ENCODE measurements around the gene DNMBP.
"Not testable (repeated sequence)": the region's sequence is repeated elsewhere in the genome, so short reads cannot be mapped to it uniquely, and the experiment has no call there.

The DNMBP gene

DNA sequence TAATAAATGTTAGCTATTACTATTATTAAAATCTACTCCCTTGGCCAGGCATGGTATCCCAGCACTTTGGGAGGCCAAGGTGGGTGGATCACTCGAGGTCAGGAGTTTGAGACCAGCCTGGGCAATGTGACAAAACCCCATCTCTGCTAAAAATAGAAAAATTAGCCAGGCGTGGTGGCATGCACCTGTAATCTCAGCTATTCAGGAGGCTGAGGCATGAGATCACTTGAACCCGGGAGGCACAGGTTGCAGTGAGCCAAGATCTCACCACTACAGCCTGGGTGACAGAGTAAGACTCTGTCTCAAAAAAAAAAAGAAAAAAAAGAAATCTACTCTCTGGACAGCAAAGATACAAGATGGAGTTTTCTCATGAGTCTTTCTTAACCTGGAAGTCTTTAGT is 56.2 kb downstream of the DNMBP start:
- not testable (repeated sequence) for DNase-seq

DNA sequence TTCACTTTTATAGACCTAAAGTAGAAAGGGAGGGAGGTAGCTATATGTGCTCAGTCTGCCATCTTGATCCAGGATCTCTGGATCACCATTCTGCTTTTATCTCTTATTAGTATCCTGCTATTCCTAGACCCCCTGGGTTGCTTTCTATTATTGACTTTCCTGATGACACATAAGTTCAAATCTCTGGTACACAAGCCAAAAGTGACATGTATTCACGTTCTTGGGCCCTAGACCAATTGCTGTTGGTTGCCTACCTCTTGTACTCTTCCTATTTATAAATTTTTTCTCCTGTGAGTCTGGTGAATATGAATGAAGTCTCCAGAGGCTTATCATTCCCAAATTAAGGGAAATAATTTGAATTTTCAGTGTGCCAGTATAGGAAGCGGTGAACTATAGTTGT is 56.9 kb downstream of the DNMBP start:
- no peak for DNase-seq

DNA sequence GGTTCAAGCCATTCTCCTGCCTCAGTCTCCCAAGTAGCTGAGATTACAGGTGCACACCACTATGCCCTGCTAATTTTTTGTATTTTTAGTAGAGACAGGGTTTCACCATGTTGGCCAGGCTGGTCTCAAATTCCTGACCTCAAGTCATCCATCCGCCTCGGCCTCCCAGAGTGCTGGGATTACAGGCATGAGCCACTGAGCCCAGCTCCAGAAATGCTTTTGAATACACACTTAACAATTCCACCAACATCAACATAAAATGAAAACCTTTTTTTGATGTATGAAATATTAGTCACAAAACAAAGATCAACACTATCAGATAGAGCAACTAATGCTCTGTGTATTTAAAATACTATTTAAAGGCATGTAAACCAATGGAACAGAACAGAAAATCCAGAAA is 63.7 kb downstream of the DNMBP start:
- DNase-seq: not testable (repeated sequence)

DNA sequence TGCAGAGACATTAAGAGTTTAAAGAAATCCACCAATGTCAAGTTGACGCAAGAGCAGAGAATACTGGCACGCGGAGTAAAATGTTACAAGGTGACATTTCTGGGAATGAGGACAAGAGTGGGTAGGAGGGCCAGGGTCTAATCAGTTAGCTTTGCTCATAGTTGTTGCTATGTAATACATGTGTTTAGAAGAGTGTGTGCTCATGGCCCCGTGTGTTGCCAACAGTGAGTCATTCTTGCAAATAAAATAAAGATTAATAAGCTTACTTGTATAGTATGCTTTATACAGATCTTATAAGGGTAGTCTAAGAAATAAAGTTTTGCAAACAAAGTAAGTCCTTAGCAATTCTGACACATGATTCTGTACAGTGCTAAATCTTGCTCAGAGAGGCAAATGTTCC is 64.5 kb downstream of the DNMBP start:
- peak; percentile 72 for DNase-seq

DNA sequence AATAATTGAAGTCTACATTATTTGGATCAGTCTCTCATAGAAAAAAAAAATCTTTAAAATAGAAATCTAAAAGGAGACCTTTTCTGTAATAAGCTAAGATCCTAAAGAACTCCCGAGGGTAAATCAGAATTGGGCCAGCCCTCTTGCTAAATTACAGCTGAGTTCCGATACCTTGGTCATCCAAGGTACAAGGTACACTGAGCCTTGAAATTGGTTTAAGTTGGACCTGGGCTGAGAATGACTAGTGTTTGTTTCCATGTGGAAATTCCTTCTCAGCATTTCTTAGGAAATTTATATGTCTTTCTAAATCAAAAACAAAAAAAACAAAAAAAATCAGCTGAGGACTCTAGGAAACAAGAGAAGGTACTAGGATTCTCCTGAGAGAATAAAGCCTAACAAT is 64.9 kb downstream of the DNMBP start:
- no peak for DNase-seq

DNA sequence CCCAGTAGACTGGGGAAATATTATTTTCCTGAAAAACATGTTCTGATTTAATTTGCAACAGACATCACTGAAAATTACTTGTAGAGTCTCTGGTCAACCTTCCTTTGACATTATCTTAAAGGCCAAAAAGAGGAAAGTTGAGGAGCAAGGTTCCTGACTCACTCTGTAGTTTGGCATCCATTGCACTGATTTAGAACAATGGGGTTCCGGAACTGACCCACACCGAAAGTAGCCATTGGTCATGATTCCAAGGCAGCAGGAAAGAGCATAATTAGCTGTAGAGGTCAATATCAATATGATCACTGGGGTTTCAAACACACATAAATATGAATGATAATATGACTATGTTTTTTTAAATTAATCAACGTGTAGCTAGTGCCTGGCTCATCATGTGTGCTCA is 65.8 kb downstream of the DNMBP start:
- no peak for DNase-seq

DNA sequence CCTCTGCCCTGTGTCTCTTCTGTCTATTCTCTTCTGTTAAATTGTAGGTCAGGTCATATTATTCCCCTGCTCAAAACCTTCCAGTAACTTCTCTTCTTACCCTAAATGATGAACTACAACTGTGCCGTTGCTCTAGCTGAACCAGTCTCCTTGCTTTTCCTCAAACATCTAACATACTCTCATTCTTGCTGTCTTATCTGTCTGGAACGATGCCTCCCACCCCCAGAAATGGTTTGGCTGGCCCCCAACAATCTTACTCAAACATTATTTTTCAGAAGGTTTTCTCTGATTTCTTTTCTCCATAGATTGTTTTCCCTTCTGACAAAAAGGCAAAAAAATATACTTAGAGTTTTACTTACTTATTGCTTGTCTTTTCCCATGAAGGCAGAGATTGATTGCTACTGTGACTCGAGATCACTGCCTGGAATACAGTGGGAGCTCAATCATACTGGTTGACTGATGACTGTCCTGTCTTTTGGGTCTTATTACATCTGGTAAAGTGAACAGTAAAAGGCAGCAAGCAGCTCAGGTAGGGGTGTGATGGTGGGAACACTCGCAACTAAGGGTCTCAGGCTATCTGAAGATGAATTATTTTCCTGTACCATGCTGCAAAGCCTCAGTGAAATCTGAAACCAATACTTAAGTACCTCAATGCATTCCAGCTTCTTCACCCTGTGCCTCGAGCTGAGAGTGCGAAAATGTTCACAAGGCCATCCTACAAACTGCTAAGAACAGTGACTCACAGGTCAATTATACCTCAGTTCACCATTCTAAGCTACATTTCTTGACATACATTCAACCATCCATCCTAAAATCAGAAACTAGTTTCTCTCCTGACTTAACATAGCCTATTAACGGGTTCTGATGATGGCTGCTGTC is 67.6 kb downstream of the DNMBP start:
- DNase-seq: no peak

DNA sequence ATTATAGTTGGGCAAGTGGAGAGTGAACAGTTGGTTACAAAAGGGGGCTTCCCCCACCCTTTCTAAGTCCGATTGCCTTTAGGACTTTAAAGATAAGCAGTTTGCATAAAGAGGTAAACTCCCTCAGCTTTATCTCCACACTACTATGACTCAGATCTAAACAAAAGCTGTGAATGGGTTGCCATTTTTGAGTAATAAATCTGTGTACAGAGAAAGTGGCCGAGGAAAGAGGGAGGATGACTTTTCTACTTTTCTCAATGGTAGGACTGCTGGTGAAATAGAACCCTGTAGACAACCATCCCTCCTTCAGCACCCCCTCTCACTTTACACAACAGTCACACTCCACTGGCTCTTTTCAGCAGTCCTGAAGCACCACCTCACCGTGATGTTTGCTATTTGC is 71.2 kb downstream of the DNMBP start:
- no peak for DNase-seq

DNA sequence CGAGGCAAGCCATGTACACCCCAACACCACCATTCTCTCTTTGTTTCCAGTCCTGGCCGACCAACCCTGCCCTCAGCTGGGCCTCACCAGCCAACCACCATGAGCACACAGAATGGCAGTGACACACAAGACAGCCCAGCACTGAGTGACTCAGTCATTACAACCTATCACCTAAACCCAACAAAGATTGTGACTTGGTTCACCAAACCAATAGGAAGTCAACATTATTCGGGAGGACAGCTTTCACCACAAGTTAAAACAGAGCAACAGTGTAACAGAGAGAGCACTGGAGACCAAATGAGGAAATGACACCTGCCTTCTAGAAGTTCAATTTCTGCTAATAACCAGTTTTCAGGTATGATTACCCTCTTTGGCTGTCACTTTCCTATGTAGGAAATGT is 72.1 kb downstream of the DNMBP start:
- DNase-seq: no peak

DNA sequence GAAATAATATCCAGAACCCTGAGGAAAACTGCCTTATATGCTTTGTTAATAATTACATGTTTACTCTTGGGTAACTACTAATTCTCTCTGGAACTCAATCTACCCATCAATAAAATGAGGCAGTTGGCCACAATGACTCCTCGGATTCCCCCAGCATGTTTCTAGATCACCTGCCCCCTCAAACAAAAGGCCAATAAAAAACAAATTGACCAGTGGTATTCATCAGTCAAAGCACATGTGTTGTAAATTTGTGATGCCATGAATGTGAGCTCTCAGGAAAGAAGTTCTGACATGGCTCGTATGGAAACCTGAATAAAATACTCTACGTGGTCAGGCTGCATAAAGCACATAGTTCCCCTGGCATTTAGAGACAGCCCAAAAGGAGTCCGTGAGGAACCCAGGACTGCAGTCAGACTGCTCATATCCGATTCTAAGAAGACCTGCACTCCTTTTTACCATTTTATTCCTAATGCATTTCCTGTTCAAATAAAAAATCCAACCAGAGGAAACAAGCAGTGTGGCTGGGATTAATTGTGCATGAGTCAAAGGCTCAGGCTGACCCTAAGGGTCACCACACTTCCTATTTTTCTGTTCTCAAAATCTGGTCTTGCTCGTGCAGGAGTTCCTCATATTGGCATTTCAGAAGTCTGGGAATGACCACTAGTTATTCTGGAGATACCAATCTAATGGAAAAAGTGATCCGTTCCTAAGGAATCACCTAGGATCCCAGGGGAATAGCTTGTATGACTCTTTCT is 77.4 kb downstream of the DNMBP start:
- DNase-seq: not testable (repeated sequence)

DNA sequence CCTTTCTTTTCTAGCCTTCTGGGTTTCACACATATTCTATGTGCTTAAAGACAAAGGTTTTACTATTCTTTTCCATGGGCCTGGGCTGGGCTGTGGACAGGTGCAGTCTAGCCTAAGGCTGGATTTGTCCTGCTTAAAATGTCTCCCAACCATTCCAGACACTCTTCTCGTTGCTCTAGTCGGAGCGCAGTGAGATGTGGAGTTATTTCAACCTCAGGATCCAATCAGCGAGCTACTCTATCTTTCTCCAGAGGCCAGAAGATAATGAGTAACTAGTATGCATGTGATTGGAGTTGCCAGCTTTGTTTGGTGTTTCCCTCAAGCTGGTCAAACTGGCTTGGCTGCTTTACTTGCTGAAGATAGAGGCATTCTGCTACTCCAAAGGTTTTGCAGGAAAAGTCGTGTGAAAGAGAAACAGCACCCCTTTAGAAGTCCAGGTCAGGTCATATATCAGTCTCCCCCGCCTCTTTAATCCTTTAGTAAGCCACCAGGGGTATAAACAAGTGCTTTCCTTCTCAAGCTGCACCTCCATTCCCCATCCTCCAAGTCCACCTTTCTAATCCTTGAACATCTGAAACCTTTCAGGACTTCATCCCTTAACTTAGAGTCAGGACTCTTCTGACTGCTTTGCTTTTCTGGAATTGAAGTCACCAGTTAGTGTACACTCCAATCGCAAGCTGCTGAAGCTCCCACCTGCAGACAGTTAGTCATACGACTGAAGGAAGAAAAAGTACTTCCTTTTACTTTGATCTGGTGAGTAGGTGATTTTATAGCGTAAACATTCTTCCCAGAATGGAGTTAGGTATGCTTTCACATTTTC is 78.8 kb downstream of the DNMBP start:
- DNase-seq: no peak

DNA sequence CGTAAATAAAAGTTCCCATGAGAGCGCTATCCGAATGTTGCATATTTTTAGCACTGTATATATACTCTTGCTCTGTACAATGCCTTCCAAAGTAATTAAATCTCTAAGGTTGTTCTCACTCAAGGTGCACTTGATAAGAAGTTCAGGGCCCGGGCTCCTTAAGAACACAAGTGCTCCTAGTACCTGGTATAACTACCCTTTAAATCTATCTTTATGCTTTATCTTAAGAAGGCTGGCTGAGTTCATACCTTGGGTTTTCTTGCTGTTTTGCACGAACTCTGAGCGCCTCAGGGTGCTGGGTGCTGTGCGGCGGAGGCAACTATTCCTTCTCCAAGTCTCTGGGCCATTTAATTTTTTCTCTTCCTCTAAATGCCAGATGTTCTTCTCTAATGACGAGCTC is 80.4 kb downstream of the DNMBP start:
- DNase-seq: no peak

DNA sequence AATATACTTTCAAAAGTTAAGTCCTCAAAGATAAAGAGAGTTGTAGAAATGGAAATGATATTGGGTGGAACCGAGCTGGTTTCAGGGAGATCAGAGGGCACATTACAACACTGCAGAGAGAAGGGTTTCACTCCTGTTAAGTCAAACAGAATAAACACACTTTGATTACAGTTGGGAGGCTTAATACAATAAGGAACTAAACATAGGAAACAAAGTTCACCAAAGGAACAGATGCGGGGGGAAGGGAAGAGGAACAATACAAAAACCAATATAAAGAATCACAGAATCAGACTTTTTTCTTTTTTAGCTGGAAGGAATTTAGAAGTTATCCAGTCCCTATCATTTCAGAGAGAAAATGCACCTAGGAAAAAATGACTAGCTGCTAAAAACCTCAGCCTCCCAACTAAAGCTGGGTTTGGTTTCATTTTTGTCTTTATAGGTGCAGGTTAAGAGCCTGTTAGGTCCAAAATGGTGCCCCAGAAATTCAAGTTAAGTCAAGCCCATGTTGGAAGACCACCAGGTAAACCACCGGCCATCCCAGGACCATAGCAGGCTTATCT is 81.9 kb downstream of the DNMBP start:
- no peak for DNase-seq

DNA sequence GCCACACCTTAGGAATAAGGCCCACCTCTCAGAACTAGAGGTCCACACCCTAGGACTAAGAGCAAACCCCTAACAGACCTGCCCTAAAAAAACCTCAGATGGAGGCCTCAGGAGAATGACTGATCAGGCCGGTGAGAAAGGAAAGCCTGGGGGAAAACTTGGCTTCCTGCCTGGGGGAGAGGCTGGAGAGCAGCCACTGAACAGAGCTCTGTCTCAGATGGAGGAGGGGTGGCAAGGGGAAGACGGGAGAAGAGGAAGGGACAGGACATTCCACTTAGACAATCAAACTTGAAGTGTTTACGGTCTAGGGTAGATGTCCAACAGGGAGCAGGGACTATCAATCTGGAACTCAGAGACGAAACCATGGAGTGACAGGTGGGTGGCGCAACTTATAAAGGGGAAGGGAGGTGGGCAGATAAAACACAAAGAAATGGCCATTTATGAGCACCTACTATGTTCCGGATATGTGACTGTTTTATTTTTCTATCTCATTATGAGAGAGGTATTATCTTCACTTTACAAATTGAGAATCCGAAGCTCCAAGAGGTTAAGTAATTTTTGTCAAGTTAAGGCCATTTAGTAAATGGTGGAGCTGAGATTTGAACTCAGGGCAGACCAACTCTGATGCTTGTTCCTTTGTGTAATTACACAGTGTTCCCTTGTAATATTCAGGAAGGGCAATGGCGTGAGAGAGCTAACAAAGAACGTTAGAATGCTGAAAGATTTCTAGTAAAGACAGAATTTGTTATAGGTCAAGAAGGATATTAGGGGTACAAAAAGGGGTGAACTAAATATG is 82.6 kb downstream of the DNMBP start:
- DNase-seq: no peak

DNA sequence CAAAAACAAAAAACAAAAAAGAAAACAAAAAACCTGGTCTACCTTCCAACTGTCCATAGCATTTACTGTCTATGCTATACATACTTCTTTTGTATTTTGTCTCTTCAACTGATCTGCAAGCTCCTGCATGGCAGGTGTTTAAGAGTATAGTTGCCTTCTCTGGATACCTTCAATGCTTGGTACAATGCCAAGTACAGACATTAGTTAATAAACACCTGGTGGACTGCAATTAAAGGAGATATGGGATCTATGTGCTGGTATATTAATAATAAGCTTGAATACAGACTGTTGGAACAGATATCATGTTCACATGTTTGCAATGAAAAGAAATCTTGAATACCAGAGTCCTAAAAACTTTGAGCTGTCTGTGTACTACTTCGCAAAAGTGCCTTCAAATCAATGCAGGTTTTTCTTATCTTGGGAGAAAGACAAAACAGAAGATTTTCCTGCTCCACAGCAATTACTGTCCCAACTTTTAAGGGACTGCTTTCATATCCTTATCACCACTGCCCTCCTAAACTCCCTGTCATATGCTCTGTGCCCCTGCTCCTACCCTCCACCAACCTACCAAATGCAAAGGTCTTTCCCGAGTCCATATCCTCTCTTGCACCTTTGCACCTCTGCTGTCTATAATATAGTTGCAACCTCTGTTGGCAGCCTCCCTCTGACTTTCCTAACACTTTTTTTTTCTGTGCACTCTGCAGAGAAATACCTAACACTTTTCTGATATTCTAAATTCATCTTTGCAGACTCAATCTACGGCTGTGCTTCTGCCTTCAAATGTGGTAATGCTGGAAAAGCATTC is 85.1 kb downstream of the DNMBP start:
- no peak for DNase-seq

DNA sequence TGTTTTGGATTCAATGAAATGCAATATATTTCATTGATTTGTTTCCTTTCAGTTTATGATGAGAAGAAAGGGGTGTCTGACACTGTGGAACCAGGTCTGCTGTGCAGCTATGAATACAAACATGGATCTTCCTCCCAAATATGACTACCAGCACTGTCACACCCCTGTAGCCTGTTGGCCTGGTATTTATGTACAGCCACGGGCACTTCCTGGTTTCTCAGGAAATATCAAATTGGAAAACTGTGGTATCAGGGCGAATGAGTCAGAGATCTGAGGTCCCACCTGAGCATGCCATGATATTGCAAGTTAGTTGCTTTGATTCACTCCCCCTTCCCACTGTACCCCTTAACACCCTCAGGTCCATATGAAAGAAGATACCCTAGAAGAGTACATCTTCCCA is 87.8 kb downstream of the DNMBP start:
- no peak for DNase-seq

DNA sequence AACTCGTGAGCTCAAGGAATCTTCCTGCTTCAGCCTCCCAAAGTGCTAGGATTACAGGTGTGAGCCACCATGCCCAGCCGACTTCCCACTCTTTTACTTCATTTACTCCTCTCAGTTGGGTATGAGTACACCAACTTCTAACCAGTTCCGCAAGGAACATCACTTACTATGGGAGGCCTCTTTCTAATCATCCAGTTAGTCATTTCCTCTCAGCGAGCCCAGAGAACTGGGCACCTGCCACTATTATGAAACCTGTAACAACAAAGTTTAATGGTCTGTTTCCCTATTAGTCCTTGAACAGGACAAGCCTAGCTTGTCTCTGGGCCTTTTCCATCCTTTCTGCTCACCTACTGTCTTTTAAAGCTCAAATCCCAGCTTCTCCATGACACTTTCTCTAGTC is 88.8 kb downstream of the DNMBP start:
- DNase-seq: no peak

DNA sequence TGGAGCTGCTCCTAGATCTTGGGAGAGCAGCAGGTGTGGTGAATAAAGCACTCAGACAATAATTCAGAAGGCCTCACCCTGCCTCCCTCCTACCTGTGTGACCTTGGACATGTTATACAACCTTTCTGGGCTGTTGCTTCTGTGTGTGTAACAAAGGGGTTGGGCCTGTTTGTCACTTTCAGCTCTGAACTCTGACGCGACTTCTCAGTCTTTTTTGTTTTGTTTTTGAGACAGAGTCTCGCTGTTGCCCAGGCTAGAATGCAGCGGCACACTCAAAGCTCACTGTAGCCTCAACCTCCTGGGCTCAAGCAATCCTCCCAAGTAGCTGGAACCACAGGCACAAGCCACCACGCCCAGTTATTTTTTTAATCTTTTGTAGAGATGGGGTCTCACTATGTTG is 89.3 kb downstream of the DNMBP start:
- DNase-seq: no peak

DNA sequence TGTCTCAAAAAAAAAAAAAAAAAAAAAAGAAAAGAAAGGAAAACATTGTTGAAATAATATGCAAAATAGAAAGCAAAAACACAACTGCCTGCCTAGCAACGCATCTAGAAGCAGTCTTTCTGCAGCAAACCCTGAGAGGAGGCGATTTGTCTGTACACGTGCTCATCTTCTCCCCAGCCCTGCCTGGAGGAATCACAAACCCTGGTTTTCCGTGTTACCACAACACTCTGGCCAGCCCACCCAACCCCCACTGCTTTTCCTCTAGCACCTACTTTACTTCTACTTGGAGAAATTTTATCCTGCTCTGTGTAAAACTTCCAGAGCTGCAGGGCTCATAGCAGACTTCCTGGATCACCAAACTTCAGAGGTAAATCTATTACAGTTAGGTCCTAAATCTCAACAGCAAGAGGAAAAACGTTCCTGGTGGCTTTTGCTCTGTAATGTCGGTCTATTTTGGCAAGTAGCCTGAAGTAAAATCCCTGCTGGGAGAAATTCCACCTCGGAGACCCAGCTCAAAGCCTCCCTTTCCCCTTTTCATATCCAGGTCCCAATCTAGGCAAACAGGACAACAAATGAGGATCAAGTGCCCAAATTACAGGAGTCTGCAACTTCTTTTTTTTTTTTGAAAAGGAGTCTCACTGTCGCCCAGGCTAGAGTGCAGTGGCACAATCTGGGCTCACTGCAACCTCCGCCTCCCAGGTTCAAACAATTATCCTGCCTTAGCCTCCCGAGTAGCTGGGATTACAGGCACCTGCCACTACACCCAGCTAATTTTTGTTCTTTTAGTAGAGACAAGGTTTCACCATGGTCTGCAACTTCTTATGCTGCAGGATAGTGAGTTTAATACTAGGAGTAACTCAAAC is 91.6 kb downstream of the DNMBP start:
- peak; percentile 75 for DNase-seq

DNA sequence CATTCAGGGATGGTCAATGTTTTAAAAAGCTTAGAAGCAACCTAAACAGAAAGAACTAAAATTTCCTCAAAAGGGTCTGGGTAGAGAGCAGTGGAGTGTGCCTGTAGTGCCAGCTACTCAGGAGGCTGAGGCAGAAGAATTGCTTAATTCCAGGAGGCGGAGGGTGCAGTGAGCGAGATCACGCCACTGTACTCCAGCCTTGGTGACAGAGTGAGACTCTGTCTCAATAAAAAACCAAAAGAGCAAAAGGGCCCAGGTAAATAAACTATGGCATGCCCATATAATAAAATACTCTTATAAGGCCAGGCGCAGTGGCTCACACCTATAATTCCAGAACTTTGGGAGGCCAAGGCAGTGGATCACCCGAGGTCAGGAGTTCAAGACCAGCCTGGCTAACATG is 93.0 kb downstream of the DNMBP start:
- no peak for DNase-seq
